ENCODE results near the gene ZNF546.
"Not testable (repeated sequence)": the region's sequence is repeated elsewhere in the genome, so short reads cannot be mapped to it uniquely, and the experiment has no call there.

The ZNF546 gene

DNA sequence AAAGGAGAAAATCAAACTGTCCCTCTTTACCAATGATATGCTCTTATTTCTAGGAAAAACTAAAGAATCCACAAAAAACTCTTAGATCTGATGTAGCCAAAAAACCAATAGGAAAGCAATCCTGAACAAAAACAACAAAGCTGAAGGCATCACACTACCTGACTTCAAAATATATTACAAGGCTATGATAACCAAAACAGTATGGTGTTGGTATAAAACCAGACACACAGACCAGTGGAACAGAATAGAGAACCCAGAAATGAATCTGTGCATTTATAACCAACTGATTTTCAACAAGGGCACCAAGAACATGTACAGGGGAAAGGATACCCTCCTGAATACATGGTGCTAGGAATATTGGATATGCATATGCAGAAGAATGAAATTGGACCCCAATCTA is 9.7 kb upstream of the ZNF546 start:
- no peak for DNase-seq

GRCh38 chr19:39987596-39987995 is 9.3 kb upstream of the ZNF546 start:
- no peak for DNase-seq

DNA sequence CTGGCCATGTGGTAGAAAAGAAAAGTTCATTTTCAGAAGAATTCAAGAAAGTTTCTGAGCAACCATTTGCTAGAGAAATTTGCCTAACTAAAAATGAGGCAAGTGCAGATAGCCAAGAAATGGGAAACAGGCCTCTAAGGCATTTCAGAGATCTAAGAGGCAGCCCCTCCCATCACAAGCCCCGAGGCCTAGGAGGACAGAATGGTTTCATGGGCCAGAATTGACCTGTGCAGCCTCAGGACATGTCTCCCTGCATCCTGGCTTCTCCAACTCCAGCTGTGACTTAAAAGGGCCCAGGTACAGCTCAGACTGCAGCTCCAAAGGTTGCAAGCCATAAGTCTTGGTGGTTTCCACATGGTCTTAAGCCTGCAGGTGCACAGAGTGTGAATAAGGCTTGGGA is 3.3 kb upstream of the ZNF546 start:
- DNase-seq: no peak

DNA sequence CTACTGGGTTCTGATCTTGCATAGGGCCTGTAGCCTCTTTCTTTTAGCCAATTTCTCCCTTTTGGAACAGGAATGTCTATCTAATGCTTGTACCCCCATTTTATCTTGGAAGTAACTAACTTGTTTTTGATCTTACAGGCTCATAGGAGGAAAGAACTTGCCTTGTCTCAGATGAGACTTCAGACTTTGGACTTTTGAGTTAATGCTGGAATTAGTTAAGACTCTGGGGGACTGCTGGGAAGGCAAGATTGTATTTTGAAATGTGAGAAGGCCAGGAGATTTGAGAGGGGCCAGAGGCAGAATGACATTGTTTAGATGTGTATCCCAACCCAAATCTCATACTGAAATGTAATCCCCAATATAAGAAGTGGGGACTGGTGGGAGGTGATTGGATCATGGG is 2.5 kb upstream of the ZNF546 start:
- no peak for DNase-seq

DNA sequence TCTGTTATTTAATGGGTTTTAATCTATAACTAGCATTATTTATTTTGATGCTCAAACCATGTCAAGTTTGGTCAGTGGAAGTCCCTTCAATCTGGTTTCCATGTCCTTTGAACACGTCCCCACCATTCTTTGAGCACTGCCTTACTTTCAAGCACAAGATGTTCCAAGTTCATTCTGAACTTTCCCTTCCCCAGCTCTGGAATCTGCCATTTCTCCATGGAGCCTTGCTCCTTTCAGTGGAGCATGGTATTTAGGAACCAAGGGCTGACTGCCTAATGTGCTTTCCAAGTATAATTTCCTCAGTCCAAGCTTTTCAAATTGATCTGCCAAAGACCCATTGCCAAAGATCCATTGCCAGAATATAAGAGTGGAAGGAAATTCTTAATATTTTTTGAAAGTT is 1.1 kb upstream of the ZNF546 start:
- DNase-seq: no peak

DNA sequence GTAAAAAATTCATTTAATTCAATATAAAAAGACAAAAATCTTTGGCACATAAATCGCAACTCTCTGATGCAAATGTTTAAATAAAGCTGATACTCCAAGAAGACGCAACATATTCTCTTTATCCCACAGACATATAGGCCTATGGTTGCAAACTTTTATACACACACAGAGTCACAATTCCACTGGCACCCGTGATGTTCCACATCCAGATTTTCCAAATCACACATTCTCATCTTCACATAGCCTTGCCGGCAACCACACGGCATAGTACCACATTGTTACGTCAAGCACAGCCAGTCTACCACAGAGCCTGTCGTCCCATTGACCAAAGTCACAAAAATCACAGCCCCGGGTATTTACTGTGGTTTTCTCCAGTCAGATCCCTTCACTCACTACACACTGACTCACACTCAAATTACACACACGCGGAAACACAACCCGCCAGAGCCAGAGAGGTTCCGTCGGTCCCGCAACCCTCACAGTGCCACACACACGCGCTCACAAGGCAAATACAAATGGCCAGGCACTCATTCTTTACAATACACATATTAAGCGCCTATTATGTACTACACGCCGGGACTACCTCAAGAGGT is 546 bp upstream of the ZNF546 start:
- peak; percentile 50 for DNase-seq

GRCh38 chr19:39997638-39998216 is 867 bp downstream of the ZNF546 start:
- no peak for DNase-seq

- DNase-seq: no peak
These were observed 1.6 kb downstream of the ZNF546 start for GRCh38 chr19:39998501-39998900.

- no peak for DNase-seq
These were observed 8.9 kb downstream of the ZNF546 start for GRCh38 chr19:40005691-40006272.

GRCh38 chr19:40006273-40006691 is 9.4 kb downstream of the ZNF546 start:
- no peak for DNase-seq

DNA sequence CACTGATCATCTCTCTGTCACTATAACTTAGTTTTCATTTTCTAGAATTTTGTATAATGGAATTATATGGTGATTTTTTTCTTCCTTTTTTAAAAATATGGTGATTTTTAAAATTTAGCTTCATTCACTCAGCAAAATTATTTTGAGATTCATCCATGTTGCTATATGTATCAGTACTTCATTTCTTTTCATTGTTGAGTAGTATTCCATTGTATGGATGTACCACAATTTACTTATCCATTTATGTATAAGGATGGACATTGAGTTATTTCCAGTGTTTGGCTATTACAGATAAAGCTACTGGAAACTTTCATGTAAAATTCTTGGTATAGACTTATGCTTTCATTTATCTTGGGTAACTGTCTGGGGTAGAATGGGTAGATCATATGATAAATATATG is 12.8 kb downstream of the ZNF546 start:
- no peak for DNase-seq

DNA sequence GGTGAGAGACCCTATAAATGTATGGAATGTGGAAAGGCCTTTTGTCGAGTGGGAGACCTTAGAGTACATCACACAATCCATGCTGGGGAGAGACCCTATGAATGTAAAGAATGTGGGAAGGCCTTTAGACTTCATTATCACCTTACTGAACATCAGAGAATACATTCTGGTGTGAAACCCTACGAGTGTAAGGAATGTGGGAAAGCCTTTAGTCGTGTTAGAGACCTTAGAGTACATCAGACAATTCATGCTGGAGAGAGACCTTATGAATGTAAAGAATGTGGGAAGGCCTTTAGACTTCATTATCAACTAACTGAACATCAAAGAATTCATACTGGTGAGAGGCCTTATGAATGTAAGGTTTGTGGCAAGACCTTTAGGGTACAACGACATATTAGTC is 17.1 kb downstream of the ZNF546 start:
- DNase-seq: no peak

DNA sequence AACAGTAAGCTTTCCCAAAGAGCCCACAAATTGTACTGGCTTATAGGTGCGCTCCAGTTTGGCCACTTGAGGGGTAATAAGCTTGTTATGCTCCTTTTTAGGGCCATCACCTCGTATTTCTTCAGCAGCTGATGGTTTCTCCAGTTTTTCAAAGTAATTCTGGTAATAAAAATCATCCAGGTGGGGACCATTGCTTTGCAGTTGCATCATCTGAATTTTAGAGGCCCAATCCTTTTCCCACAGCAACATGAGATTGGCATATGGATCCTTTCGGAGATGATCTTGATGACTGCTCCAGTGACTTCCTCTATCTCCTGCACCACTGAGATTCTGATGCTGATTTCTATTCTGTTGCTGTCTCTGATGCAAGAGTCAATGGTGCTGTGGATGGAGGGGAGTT is 27.1 kb downstream of the ZNF546 start:
- DNase-seq: no peak

- no peak for DNase-seq
These were observed 29.2 kb downstream of the ZNF546 start for GRCh38 chr19:40025938-40026596.

DNA sequence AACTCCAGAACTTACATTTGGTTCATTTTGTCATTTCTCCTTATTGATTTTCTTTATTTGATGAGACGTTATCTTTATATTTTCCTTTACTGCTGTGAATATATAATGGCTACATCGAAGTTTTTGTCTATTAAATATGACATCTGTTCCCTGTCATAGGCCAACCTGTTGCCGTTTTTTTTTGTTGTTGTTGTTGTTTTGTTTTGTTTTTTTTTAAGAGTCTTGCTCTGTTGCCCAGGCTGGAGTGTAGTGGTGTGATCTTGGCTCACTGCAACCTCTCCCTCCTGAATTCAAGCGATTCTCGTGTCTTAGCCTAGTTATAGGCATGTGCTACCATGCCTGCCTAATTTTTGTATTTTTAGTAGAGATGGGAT is 29.7 kb downstream of the ZNF546 start:
- no peak for DNase-seq

DNA sequence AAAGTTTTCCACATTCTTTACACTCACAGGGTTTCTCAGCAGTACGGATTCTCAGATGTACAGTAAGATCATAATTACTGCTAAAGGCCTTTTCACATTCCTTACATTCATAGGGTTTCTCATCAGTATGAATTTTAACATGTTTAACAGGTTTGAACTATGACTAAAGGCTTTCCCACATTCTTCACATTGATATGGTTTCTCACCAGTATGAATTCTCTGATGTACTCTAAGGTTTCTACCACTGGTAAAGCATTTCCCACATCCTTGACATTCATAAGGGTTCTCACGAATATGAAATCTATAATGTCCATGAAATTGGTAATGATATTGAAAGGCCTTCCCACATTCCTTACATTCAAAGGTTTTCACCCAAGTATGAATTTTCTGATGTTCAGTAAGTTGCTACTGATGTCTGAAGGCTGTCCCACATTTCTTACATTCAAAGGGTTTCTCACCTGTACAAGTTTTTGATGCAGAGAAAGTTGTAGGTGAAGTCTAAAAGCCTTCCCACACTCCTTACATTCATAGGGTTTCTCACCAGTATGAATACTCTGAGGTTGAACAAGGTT is 37.2 kb downstream of the ZNF546 start:
- no peak for DNase-seq

DNA sequence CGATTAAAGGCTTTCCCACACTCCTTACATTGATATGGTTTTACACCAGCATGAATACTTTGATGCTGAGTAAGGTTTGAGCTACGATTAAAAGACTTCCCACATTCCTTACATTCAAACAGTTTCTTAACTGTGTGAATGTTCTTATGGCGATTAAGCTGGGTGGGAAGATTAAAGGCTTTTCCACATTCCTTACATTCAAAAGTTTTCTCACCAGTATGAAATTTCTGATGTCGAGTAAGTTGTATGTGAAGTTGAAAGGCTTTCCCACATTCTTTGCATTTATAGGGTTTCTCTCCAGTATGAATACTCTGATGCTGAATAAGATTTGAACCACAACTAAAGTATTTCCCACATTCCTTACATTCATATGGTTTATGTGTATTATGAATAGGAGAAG is 39.1 kb downstream of the ZNF546 start:
- no peak for DNase-seq

DNA sequence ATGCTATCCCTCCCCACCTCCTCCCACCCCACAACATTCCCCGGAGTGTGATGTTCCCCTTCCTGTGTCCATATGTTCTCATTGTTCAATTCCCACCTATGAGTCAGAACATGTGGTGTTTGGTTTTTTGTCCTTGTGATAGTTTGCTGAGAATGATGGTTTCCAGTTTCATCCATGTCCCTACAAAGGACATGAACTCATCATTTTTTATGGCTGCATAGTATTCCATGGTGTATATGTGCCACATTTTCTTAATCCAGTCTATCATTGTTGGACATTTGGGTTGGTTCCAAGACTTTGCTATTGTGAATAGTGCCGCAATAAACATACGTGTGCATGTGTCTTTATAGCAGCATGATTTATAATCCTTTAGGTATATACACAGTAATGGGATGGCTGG is 41.2 kb downstream of the ZNF546 start:
- DNase-seq: not testable (repeated sequence)

DNA sequence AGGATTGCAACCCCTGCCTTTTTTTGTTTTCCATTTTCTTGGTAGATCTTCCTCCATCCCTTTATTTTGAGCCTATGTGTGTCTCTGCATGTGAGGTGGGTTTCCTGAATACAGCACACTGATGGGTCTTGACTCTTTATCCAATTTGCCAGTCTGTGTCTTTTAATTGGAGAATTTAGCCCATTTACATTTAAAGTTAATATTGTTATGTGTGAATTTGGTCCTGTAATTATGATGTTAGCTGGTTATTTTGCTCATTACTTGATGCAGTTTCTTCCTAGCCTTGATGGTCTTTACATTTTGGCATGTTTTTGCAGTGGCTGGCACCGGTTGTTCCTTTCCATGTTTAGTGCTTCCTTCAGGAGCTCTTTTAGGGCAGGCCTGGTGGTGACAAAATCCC is 44.9 kb downstream of the ZNF546 start:
- not testable (repeated sequence) for DNase-seq

DNA sequence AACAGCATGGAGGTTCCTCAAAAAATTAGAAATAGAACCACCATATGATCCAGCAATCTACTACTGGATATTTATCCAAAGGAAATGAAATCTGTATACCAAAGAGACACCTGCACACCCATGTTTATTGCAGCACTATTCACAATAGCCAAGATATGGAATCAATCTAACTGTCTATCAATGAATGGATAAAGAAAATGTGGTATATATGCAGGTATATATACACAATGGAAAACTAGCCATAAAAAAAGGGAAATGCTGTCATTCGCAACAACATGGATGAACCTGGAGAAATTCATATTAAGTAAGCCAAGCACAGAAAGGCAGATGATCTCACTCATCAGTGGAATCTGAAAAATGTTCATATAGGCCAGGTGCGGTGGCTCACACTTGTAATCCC is 56.6 kb downstream of the ZNF546 start:
- DNase-seq: no peak

- no peak for DNase-seq
These were observed 57.8 kb downstream of the ZNF546 start for GRCh38 chr19:40054632-40055031.

DNA sequence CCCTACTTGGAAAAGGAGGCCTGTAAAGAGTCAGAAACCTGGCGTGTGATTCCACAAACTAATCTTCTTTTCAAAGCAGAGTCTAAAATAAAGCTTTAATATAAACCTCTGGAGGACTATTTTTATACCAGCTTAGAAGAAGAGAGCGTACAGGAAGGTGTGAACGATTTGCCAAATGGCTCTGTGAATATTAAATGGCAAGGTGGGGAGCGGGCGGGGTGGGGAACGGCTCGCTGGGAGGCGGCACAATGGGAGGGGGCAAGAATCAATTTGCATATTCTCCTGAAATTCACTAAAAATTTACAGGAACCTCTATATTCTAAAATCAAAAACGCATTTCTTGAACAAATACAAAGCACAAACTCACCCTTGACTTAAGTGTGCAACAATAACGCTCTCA is 58.2 kb downstream of the ZNF546 start:
- DNase-seq: no peak

GRCh38 chr19:40055832-40056504 is 59.1 kb downstream of the ZNF546 start, which contains the start of gene ZNF780B:
TSS of gene ZNF780B (minus strand) at chr19:40056231. CDS start at chr19:40050332, 5,899 bp downstream.
- DNase-seq: peak; percentile 83

All from SHP77 treated with DMSO at 0.1 percent for 48 hours (cell line).